Heart left ventricle (tissue), 13 donors: ENCODE results near the gene SAP30.

Experiments used
- POLR2A ChIP-seq, 2 donors: fragments of 450-650 bp; IDR thresholded peaks; one replicate each; pipeline ENCODE4 v1.6.1; 2017; ENCODE audit warnings: antibody characterized with exemption in 2 of 2, mild to moderate bottlenecking in 2 of 2, moderate library complexity in 2 of 2
- TF ChIP-seq, protein P1 (sequence below), 12 donors: fragments of 200-600 bp; sonication (generic) in 4 of 12; IDR thresholded peaks; one replicate each; pipeline versions ENCODE4 v1.5.0 to v1.8.0; 2018 to 2022; ENCODE audit warnings: antibody characterized with exemption in 12 of 12, mild to moderate bottlenecking in 5 of 12
- donor health status: ischemic (EF 13 %, LVEDD 7.1; RV severe dilation, severe dysfunction).
- donor health status: DM: no; HTN: yes; CAD: no.
- donor health status: DM: no; HTN: no; CAD: no.
- donor health status: ischemic (EF 25% LVEDD 6.9; RV normal size, moderate dysfunction).
- donor health status: ischemic (EF 25% LVEDD 5.7; RV mildly dilated, moderate dysfunction).
- donor health status: ischemic (EF 35%, LVEDD 5.7; RV mildly dilated, moderate dysfunction).
- donor health status: nonischemic (EF 11% LVEDD 7.7; RV severe dilation, severe dysfunction).
- donor health status: DM: yes; HTN: yes; CAD: no.
- donor health status: PGD.
- donor health status: ischemic (EF 29% LVEDD 5.4; RV normal size, mild dysfunction).
- donor health status: nonischemic (EF 23%, LVEDD 6.1; RV moderate dilation, normal function).

- TF ChIP-seq, protein P1, sequence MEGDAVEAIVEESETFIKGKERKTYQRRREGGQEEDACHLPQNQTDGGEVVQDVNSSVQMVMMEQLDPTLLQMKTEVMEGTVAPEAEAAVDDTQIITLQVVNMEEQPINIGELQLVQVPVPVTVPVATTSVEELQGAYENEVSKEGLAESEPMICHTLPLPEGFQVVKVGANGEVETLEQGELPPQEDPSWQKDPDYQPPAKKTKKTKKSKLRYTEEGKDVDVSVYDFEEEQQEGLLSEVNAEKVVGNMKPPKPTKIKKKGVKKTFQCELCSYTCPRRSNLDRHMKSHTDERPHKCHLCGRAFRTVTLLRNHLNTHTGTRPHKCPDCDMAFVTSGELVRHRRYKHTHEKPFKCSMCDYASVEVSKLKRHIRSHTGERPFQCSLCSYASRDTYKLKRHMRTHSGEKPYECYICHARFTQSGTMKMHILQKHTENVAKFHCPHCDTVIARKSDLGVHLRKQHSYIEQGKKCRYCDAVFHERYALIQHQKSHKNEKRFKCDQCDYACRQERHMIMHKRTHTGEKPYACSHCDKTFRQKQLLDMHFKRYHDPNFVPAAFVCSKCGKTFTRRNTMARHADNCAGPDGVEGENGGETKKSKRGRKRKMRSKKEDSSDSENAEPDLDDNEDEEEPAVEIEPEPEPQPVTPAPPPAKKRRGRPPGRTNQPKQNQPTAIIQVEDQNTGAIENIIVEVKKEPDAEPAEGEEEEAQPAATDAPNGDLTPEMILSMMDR (IDR thresholded peaks at IDR 0.05): no peak
- TF ChIP-seq POLR2A (IDR thresholded peaks at IDR 0.05): no peak
Observed at GRCh38 chr4:173333658-173334084, 37.1 kb upstream of the SAP30 start.
